HG02973 (cell line): Measurements from ENCODE around the gene GIPC3.

Experiments used
- ATAC-seq: cut with Tn5 transposase; IDR thresholded peaks from one replicate; pipeline ENCODE4 v1.9.1; 2021; ENCODE audit warnings: moderate library complexity; ENCODE audit not compliant: unreplicated experiment

The GIPC3 gene

GRCh38 chr19:3585301-3586126 is at the start of gene GIPC3:
Gene GIPC3 (plus strand): TSS chr19:3585478. CDS start chr19:3585598, 120 bp downstream.
- ATAC-seq, result no peak

- ATAC-seq, result no peak
Measured at GRCh38 chr19:3535563-3535965, 49.7 kb upstream of the GIPC3 start.

- ATAC-seq, result no peak
Measured at GRCh38 chr19:3535981-3536380, 49.3 kb upstream of the GIPC3 start.

- ATAC-seq, result no peak
Measured at GRCh38 chr19:3536429-3537100, 48.7 kb upstream of the GIPC3 start.

- no peak for ATAC-seq
Measured at GRCh38 chr19:3537101-3537437, 48.2 kb upstream of the GIPC3 start.

- no peak for ATAC-seq
Measured at GRCh38 chr19:3537438-3538240, 47.6 kb upstream of the GIPC3 start.

- ATAC-seq, result no peak
Measured at GRCh38 chr19:3538258-3538929, 46.9 kb upstream of the GIPC3 start.

- no peak for ATAC-seq
Measured at GRCh38 chr19:3538965-3539755, 46.1 kb upstream of the GIPC3 start, which contains the start of gene TEKTIP1. Gene TEKTIP1 (plus strand): TSS chr19:3539174. CDS start chr19:3539178, 4 bp downstream.

GRCh38 chr19:3539756-3540118 is 45.5 kb upstream of the GIPC3 start:
- no peak for ATAC-seq

- ATAC-seq, result no peak
Measured at GRCh38 chr19:3543150-3544057, 41.9 kb upstream of the GIPC3 start.

GRCh38 chr19:3544058-3544376 is 41.3 kb upstream of the GIPC3 start:
- ATAC-seq, result no peak

GRCh38 chr19:3544742-3545668 is 40.3 kb upstream of the GIPC3 start:
- no peak for ATAC-seq

- ATAC-seq, result no peak
Measured at GRCh38 chr19:3545669-3546034, 39.6 kb upstream of the GIPC3 start.

GRCh38 chr19:3546119-3546518 is 39.2 kb upstream of the GIPC3 start:
- ATAC-seq, result no peak

GRCh38 chr19:3547301-3547731 is 38.0 kb upstream of the GIPC3 start:
- no peak for ATAC-seq

- ATAC-seq, result no peak
Measured at GRCh38 chr19:3547767-3548282, 37.5 kb upstream of the GIPC3 start.

GRCh38 chr19:3548606-3549005 is 36.7 kb upstream of the GIPC3 start:
- ATAC-seq, result no peak

- no peak for ATAC-seq
Measured at GRCh38 chr19:3549816-3550215, 35.5 kb upstream of the GIPC3 start.
